T1000 (cell line): ENCODE measurements around the gene ATP9A.
"Not testable (repeated sequence)": the region's sequence is repeated elsewhere in the genome, so short reads cannot be mapped to it uniquely, and the experiment has no call there.

Experiments used
- DNase-seq: peaks from one replicate; lab custom pipeline; 2025; ENCODE audit warnings: mixed read lengths; lab: John Stamatoyannopoulos, UW

The ATP9A gene

DNA sequence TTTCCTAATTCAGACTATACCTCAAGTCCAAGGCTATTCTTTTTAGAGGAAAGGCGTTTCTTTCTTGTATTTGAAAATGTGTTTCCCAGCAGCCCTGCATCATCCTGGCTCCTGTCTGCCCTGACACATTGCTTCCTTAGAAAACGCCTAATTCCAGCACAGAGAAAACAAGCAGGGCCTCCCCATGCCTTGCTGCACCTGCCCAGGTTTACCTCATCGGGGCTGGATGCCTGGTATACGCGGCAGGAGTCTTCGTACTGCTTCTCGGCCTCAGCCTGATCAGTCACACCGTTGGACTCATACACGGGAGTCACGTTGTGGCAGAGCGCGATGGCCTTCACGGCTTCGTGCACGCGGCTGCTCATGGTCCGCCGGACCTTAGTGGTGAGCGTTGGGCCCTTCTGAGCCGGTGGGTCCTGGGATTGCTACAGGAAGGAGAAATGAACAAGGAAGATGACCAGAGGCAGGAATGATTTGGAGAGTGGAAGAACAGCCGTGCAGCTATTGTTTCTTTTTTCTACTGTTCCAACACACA is 111.4 kb downstream of the ATP9A start:
- DNase-seq: no peak

DNA sequence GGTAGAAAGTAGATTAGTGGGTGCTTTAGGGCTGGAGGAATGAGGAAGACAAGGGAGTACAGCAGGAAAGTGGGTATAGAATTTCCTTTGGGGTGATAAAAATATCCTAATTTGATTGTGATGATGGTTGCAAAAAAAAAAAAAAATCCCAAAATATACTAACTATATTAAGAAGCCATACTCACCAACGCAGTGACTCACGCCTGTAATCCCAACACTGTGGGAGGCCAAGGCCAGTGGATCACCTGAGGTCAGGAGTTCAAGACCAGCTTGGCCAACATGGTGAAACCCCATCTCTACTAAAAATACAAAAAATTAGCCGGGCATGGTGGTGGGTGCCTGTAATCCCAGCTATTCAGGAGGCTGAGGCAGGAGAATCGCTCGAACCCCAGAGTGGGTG is 112.1 kb downstream of the ATP9A start:
- DNase-seq: not testable (repeated sequence)

DNA sequence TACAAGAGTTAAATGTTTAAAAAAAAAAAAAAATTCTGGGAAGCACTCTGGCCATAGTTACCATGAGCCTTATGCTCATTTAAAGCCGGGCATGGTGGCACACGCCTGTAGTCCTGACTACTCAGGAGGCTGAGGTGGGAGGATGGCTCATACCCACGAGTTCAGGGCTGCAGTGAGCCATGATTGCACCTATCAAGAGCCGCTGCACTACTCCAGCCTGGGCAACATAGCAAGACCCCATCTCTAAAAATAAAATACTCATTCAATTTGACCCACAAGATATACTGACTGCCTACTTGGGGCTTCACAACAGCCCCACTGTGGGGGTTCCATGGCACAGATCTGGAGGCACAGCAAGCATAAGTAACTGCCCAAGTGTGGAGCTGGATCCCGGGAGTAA is 113.7 kb downstream of the ATP9A start:
- no peak for DNase-seq

DNA sequence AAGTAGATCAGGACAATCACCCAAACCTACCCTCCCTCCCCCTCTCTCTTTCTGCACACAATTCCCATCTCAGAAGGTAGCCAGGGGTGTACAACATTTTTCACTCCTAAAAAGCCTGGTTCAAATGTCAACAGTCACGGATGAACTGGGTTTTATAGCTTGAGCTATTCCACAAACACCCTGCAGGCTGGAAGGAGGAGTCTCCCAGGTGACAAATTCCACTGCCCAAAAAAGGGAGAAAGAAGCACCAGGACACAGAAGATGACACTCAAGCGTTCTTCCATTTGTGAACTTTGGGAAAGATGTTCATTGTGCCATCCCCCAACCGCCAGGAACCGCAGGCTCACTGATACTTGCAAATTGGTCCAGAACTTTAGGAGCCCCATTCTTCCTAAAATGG is 114.1 kb downstream of the ATP9A start:
- DNase-seq: no peak

DNA sequence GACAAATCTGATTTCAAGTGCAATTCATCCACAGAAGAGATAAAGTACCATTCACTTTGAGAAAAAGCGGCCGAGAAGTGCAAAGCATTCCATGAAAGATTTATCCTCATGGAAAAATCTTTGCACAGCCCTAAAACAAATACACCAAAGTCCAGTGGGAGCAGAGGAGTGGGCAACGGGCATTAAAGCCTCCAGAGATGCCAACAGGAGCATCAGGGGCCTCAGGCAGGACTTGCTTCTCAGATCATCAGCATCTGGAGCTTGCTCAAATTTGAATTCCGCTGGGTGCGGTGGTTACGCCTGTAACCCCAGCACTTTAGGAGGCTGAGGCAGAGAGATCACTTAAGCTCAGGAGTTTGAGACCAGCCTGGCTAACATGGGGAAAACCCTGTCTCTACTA is 115.0 kb downstream of the ATP9A start:
- DNase-seq: no peak

DNA sequence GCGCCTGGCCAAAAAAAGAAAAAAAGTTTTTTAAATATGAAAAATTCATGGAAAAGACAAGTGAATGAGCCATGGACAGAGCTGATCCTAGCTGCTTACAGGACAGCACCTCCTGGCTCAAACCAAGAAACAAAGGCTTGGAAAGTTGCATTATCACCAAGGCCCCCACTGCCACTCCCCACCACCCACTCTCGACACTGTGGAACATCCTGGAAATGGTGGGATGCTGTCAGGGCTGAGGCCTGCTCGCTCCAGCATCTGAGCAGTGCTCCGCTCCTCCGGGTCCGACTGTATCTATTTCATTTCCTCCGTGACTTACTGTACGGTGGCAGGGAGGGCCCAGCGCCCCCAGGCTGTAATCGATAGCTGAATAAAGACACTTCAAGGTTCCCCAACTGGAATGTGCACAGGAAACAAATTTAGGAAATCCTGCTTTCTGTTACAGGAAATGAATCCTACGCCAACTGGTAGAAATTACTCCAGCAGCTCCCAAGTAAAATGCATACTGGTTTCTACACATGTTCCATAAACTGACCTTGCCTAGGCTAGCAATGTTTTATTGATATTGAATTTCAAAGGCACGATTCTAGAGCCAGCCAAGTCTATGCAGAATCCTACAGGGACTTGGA is 116.2 kb downstream of the ATP9A start:
- no peak for DNase-seq

DNA sequence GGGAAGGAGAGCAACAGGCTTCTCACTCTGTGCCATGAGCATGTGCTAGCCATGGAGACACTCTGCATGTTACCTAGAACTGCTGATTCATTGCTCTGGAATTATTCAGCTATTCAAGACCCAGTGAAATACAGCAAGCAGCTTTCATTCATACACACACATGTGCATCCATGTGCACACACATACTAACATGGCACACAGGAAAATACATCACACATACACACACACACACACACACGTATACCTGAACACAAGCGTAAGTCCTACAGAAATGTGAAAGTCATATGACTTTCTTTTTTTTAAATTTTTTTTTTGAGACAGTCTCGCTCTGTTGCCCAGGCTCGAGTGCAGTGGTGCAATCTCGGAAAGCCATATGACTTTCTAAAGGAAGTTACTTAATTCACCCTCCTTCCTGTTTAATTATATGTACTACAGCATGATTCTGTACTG is 117.5 kb downstream of the ATP9A start:
- no peak for DNase-seq

DNA sequence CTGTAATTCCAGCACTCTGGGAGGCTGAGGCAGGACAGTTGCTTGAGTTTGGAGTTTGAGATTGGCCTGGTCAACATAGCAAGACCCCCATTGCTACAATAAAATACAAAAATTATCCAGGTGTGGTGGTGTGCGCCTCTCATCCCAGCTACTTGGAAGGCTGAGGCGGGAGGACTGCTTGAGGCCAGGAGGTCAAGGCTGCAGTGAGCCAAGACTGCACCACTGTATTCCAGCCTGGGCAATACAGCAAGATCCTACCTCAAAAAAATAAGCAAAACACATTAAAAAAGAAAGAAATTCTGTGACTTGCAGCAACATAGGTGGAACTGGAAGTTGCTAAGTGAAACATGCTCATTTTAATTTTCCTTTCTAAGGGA is 119.6 kb downstream of the ATP9A start:
- no peak for DNase-seq

DNA sequence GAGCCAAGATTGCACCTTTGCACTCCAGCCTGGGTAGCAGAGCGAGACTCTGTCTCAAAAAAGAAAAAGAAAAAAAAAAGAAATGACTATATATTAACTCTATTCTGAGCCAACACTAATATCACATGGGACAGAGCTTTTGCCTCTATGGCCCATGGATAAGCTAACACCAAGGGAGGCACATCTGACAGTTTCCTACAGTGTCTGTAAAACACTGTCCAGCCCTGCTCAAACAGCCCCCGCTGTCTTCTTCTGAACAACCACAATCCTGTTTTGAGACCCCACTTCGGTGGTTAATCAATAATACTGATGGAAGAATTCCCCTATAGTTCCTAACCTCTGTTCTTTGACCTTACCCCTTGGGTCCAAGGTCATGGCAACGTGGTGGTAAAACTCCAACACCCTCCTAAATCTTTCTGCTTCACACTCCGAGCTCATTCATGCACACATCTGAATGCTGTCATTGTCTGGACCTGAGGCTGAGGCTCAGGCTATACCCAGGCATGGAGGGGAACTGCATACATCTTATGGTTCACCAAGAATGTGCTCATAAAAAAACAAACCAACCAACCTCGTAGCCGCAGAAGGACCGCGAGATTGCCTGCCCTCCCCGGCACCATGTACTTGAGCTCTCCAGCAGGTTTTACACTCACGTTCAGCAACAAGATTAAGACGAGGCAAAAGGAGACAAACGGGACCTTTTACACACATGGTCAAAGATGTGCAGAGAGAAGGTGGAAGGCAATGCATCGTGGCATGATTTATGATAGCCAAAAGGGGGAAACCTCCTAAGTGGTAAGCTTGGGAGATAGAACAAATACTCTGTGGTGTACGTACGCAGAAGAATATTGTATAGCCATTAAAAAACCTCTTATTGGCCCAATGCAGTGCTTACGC is 120.3 kb downstream of the ATP9A start:
- no peak for DNase-seq

DNA sequence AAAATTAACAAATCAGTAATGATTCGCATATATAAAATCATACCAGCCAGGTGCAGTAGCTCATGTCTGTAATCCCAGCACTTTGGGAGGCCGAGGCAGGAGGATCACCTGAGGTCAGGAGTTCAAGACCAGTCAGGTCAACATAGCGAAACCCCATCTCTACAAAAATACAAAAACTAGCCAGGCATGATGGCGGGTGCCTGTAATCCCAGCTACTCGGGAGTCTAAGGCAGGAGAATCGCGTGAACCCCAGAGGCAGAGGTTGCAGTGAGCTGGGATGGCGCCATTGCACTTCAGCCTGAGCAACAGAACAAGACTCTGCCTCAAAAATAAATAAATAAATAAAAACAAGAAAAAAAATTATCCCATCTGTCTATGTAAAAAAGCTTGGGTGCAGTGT is 124.4 kb downstream of the ATP9A start:
- DNase-seq: not testable (repeated sequence)

DNA sequence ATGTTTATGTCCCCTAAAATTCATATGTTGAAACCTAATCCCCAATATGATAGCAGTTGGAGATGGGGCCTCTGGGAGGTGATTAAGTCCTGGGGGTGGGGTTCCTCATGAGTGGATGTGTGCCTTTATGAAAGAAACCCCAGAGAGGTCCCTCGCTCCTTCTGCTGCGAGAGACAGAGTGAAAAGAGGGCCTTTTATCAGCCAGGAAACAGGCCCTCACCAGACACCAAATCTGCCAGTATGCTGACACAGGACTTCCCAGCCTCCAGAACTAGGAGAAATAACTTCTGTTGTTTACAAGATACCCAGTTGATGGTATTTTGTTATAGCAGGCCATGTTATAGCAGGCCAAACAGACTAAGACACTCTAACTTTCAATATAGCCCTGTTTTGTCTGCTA is 124.8 kb downstream of the ATP9A start:
- no peak for DNase-seq

DNA sequence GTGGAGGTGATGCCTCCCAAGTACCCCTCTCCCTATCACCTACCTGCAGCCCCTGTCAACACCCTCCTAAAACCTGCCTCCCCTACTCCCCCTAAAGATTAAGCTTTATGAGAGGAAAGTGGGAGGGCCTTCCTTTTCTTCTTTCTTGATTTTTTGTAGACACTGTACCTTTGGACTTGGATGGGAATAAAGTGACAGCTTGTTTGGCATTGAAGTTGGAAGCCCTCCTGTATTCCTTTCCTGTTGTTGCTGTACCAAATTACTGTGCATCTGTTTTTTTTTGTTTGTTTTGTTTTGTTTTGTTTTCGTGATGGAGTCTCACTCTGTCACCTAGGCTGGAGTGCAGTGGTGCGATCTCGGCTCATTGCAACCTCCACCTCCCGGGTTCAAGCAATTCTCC is 126.3 kb downstream of the ATP9A start:
- DNase-seq: no peak

DNA sequence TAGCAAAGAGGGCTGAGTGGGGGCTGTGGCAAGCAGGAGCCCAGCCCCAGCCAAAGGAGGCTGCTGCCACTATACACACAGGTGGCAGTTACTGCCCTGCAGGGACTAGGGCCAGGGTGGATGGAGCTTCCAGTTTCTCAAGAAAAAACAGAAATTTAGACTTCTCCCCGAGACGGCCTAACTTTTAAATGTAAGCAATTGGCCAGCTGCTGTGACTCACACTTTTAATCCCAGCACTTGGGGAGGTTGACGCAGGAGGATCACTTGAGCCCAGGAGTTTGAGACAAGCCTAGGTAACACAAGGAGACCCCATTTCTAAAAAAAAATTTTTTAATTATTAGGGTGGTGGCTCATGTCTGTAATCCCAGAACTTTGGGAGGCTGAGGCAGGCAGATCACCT is 127.4 kb downstream of the ATP9A start:
- no peak for DNase-seq

DNA sequence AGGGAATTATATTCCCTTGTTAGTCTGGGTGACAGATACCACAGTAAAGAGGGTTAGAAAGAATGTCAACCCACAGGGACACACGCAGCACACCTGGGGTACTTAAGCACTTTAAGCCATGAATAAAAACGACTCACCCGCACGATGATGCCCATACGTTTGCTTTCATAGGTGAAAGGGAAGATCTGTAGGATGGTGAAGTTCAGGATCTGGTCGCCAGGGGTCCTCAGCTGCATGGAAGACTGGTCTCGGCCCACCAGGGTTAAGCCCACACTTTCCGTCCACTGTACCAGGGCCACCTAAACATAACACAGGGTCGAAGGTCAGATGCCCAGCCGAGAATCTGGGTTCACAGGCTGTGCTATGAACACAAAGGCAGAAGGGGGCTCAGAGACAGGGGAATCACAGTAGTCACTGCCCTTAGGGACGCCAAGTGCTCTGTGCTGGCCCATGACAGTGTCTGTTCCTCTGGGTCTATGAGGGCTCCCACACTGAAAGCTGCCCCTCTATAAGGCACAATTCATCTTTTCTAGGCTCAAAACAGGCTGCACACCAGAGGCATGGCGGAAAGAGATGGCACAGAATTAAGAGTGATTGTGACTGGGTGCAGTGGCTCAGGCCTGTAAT is 128.9 kb downstream of the ATP9A start:
- DNase-seq: no peak

DNA sequence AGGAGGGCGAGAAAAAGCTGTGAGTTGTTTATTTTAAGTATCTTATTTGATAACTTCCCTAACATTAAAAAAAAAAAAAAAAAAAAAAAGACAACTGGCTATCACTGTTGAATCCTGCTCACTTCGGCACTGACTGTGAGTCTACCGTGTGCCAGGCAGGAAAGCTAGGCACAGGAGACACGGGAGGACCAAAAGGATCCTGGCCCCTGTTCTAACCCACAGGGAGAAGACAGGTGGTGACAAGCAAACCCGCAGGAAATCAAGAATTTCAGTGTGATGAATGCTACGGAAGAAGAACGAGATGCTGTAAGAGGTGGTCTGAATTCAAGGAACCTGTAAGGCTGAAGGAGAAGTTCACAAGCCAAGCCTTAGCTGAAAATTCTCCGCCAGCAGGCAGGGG is 130.9 kb downstream of the ATP9A start:
- no peak for DNase-seq

DNA sequence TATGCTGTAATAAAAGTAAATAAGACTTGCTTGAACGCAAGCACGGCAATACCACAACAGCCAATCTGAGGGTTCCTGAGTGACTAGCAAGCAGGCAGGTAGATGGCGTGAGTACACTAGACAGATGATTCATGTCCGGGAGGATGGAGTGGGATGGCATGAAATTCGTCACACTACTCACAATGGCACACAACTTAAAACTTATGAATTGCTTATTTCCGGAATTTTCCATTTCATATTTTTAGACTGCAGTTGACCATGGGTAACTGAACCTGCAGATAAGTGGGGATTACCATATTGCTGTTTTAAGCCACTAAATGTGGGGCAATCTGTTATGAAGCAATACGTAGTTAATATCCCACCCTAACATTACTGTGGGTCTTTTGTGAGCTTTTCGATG is 132.1 kb downstream of the ATP9A start:
- DNase-seq: no peak

DNA sequence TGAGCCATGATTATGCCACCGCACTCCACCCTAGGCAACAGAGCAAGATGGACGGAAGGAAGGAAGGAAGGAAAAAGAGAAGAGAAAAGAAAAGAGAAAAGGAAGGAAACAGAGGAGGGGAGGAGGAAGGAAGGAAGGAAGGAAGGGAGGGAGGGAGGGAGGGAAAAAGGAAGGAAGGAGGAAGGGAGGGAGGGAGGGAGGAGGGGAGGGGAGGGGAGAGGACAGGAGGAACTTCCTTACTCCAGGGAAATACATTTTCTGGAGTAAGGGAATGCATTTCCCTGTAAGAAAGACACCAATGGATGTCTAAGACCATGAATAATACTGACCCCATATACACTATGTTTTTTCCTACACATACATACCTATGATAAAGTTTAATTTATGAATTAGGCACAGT is 132.5 kb downstream of the ATP9A start:
- DNase-seq: no peak

DNA sequence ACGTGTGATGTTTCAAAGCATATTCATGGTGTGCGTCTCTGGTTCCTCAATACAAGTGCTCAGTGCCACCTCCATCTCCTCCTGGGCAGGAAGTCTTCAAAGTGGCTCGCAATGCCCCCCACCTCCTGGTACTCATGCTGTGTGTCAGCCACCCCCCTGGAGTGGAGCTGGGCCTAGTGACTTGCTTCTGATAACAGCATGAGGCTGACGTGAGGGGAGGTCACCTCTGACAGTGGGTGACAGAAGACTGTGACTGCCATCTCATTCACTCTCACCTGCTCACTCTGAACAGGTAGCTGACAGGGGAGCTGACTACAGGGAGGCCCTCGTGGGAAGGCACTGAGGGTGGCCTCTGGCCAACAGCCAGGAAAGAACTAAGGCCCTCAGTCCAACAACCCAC is 133.3 kb downstream of the ATP9A start:
- no peak for DNase-seq

DNA sequence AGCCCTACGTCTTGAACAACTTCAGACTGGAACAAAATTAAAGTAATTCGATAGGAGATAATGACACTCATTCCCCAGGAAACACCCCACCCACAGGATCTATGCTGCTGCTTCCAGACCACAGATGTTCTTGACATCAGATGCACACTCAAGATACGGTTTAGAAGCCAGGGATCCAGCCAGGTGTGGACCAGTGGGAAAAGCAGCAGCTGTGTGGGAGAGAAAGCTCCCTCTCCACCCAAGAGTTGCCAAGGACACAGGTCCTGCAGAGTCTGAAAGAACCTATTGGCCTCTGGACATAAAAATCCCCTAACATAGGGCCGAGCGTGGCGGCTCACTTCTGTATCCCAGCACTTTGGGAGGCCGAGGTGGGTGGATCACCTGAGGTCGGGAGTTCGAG is 133.9 kb downstream of the ATP9A start:
- no peak for DNase-seq

DNA sequence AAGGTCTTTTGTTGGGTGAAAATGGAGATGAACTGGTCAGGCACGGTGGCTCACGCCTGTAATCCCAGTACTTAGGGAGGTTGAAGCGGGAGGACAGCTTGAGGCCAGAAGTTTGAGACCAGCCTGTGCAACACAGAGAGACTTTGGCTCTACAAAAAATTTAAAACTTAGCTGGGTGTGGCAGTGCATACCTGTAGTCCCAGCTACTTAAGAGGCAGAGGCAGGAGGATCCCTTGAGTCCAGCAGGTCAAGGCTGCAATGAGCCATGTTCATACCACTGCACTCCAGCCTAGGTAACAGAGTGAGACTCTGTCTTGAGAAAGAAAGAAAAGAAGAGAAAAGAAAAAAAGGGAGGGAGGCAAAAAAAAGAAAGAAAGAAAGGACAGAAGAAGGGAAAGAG is 134.8 kb downstream of the ATP9A start:
- DNase-seq: no peak

DNA sequence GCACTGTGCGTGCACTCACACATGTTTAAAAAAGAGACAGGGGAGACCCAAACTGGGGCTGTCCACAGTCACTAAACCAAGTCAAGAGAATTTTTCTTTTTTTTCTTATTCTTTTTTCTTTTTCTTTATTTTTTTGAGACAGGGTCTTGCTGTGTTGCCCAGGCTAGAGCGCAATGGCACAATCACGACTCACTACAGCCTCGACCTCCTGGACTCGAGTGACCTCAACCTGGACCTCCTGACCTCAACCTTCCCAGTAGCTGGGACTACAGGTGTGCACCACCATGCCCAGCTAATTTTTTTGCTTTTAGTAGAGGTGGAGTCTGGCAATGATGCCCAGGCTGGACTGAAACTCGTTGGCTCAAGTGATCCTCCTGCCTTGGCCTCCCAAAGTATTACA is 136.2 kb downstream of the ATP9A start:
- no peak for DNase-seq

DNA sequence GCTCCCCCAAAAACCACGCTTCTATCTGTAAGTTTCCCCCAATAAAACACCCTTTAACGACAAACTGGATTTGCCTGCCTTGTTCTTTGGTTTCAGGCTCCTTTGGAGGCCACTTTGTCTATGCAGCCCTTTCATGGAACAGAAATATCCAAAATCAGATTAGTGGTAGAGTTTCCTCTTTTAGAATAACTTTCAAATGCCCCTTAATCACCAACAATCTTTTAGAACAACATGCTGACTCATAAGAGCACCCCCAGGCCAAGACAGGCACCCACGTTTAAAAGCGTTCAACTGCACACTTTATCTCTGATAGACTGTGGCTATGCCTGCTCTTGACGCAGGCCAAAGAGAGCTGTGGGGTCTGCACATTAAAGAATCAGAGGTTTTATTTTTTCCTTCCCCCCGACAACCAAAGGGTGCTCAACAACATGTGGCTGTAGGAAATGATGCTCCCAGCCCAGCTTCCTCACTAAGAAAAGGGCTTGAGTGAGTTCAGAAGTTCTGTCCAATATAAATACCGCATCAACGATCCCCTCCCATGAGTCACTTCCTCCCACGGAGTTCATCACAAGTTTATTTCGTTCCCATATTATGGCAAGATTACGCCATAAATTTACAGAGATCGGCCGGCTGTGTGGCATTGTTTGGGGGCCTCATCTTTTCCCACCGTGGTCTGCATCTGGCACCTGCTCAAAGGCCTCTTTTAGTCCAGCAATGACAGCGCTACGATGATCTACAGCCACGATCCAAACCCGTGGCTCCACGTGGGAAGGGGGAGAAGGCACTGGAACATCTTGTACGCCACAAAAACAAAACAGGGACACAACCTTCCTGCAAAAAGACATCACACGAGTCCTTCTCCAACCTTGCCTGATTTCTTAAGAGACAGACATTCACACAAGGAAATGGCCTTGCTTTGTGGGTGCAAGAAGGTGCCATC is 136.9 kb downstream of the ATP9A start:
- DNase-seq: peak; percentile 81
